Stimulated activated CD4-positive, alpha-beta T cell treated with anti-CD3 and anti-CD28 coated beads, Interleukin-4, amount 100 ng/mL, for 4 hours (primary cell): Measurements from ENCODE around the gene CLSTN2.

Experiments used
- DNase-seq, 2 experiments: peaks; one replicate each; pipeline ENCODE4 v3.0.0-alpha.2; 2020

Gene CLSTN2

DNA sequence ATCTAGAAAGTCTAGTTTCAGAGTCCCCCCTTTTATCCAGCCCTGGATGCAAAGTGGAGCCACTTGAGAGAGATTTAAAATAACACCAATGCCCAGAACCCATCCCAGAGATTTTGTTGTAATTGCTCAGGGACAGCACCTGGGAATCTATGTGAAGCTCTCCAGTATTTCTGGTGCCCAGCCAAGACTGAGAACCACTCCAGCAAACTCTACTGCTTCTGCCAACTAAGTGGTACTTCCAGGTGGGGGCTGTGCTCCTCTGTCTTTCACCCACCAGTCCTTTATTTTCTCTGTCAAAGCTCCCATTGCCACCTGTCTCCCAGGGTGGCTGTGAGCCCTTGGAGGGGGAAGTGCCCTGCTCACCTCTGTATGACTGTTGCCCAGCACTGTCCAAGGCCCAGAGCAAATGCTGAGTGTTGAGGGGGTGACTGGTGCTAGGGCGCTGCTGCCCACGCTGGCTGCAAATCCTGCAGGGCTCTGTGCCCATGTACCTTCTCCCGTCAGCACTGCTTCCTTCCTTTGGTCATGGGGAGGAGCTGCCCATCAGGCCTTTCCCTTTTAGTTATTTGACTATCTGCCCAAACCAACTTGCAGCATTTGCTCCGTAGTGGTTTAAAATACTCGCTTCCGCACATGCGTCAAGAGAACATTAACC lies 9.4 kb downstream of the CLSTN2 start:
- no peak for DNase-seq

DNA sequence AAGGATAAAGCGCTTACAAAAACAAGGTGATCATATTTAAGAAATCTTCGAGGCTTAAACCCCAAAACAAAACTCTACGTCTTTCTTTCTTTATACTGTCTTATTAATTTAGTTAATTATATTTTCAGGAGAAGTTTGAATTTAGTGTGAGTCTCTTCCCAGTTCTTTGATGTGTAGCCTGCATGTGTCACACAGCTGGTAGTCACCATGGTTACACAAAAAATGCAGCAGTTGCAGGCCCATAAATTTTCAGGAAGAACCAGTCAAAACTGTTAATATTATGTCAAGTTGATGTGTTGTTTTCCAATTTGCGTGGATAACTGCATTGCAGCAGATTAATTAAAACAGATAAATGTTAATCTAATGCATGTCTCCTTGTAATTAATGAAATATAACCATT lies 10.4 kb downstream of the CLSTN2 start:
- no peak for DNase-seq

DNA sequence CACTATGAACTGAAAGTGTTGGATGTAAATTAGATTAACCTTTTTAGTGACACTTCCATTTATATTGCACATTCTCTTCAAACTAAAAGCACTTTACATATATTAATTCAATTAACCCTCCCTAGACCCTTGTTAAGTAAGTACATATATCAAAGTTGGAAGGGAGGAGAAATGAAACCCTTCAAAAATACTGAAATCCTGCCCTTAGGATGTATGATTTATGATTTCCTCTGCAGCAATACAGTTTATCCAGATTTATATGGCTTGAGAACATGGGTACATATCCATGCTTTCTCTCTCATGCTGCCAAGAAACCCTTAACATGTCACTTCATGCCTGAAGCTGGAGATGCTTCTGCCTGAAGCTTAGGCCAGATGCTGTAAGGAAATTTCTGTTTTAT lies 11.0 kb downstream of the CLSTN2 start:
- no peak for DNase-seq

DNA sequence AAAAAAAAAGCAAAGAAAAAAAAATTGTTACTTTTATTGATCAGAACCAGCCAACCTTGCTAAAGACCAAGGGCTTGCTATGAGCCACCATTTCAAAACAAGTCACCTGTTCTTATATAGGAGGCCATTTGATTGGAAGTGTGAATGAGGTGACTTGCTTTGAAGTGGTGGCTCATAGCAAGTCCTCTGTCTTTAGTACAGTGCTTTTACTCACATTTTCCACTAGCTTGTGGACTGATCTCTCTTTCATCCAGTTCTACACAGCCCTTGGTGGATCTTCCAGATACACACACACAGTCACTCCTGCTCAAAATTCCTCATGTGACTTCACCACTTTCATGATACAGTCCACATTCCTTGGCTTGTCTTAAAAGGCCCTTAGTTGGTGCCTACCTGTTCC lies 13.5 kb downstream of the CLSTN2 start:
- no peak for DNase-seq

DNA sequence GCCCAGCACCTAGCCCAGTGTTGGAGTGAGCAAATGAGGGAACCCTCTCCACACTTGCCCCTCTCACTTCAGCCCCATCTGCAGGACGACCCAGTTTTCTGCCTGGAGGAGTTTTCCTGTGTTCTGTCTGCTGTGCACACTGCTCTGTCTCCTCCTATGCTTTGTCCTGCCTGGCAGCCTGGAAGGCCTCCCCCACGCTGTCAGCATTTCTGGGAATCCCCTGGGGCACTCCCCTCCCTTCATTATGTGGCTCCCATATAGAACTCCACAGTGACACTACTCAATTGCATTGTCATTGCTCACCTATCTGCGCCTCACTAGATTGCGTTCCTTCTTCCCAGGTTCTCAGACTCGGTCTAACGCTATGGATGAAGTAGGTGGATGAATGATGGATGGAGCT lies 13.9 kb downstream of the CLSTN2 start:
- DNase-seq = no peak

DNA sequence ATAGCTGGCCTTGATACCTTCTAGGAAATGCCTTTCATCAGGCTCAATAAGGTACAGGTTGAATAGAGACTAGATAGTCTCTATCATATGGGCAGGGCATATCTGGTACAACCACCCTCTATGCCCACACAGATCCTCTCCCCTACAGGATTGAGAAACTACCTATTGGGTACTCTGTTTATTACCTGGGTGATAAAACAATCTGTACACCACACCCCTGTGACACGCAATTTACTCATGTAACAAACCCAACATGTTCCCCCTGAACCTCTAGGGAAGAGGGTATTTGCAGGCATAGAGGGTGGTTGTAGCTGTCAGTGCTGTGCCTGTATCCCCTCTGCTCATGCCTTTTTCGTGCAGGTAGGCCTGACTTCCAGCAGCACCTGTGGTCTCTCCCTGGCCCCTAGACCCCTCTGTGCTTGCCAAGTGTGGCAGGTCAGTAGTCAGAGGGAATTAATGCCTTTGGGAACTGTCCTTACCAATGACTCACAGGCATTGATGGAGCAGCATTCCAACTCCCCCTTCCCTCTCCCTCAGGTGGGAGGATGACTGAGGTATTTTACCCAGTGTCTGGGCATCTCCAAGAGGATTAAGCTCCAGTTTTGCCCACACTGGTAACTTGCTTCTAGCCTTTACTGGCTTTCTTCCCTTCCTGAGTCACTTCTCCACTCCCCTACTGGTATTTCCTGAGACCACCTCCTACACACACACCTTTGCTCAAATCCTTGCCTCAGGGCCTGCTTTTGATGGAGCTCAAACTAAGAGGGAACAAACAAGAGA lies 18.3 kb downstream of the CLSTN2 start:
- DNase-seq = no peak

DNA sequence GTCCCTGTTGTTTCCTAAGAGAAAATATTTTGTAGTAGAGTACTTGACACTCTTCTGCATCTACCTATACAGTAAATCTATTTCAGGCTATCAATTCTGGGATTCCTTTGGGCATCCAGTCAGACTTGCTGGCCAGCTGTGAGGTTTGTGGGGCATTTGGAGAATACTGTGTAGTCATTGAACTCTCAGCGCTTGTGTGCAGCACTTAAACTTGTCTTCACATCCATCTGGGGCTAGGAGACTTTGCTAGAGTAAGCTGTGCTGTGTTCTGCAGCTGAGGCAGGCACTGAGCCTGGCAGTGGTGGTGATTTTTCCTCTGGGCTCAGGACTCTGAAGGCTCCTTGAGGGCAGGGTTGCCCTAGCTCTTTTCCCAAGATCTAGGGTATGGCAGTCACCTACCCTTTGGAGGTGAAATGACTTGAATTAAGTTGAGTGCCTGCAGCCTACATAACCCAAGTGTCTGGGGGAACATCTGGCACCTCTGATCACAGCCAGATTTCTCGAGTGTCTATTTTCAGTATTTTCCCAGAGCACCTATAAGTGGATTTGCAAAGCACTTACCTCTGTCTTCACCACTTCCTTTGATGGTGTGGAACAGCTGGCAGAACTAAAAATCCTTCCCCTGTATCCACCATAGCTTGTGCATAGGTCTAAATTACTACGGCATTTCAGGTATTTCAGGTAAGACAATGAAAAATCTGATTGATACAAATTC lies 19.3 kb downstream of the CLSTN2 start:
- DNase-seq = no peak

DNA sequence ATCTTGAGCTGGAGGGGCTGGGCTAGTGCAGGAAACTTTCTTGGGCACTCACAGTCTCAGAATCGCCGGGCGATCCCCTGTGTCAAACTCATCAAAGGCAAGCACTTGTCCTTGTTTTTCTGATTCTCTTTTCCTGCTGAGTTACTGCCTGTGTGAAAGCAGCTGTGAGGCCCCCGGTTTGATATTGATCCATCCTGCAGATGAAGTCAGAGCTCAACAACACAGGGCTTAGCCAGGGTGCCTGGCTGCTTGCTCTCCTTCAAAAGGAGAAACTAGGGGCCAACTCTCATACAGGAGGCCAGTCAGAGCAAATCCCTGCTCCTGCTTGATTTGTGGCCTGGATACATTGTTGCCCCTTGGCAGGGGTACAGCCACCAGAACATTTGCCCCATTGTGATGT lies 22.9 kb downstream of the CLSTN2 start:
- no peak for DNase-seq

DNA sequence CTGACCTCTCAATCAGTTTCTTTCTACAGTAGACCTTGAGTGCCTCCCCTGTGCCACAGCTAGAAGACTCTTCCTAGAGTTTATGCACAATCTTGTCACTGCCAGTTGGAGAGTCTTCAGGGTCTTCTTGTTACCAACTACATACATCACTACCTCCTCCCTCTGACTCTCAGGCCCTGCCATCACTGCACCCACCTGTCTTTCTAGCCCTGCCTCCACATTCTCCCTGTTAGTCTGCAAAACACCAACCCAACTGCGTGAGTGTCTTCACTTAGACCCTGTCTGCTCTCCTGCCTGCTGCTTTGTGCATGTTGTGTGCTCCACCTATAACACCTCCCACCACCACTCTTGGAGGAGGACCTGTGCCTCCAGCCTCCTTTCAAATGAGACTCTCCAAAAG lies 34.4 kb downstream of the CLSTN2 start:
- no peak for DNase-seq

DNA sequence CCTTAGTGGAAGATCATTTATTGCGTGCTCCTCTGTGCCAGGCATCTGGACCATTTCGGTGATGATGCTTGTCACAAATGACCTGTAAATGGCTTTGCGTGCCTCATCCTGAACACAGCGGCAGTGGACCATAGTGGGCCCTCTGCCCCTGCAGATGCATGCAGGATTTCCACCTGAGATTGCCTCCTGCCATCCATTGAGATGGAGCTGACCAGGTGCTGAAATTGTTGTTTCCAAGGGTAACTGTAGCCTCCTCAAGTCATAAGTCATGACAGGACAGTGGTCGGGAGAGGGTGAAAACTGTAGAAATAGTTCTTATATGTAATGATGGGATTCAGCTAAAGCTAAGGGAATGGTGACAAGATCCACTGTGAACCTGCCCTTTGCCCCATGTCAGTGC lies 35.5 kb downstream of the CLSTN2 start:
- DNase-seq = no peak

DNA sequence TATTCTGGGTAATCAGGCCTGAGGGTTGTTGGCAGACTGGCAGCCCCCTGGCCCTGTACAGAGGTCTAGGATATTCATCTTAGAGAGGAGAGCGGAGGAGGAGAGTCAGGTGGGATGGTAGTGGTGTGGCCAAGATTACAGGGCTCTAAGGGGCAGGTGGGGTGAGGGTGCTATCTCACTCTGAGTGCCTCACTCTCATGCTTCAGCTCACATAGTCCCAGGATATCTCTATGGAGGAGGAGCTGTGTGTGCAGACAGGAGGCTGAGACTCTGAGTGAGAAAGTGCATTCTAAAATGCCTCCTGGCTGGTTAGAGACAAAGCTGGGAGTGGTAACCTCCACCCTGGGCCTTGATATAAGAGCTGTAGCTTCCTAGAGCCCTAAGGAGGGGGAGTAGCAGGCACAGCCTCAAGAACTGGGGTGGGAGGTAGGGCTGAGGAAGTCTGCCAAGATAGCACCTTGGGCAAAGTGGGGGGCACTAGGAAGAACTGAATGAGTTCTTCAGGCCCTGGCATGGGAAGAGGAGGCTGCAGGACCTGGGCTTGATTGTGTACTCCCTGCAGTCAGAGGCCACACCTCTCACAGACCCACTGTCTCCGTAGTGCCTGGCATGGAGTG lies 39.9 kb downstream of the CLSTN2 start:
- no peak for DNase-seq

DNA sequence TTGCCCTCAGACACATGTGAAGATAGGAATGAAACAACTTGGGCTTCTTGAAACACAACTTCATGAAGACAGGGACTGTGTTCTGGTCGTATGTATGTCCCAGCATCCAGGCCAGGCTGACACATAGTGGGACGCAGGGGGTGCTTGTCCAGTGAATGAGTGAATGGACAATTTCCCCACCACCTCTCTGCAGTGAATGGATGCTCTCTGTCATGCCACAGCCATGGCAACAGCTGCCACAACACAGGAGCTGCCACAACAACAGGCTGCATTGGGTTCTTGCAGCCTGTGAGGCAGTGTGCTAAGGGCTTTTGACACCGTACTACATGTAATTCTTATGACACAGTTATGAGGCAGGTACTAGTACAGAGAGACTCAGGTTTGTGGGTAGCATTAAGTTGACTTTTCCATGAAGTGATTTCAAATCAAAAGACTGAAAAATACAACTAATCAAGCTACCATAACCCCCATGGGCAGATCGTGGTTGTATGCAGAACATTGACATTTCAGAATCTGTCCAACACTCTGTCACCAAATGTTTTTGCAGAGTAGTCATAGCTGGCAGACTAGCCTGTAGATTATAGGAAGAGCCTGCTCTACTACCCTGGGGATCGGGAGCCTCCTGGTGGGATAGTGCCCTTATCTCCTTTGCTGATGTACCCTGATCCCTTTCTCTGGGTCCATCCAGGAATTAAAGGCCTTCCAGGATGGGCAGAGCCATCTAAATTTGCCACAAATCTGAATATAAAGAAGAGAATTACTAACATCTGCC lies 40.8 kb downstream of the CLSTN2 start:
- DNase-seq = no peak

DNA sequence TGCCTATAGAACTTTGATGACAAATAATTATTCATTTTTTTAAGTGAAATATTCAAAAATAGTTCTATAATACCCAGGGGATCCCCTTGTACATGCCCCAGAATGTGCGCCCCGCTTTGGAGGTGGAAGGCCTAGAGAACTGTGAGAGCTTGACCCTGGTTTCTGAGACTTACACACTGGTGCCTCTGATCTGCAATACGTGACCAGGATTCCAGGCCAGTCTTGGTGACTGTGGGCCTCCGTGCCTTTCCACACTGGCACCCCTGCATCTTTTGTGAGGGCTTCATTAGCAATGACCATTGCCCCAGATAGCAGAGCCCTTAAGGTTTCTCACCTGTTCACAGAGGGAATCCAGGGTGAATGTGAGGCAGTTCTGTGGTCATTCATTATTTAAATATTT lies 44.0 kb downstream of the CLSTN2 start:
- DNase-seq = no peak

DNA sequence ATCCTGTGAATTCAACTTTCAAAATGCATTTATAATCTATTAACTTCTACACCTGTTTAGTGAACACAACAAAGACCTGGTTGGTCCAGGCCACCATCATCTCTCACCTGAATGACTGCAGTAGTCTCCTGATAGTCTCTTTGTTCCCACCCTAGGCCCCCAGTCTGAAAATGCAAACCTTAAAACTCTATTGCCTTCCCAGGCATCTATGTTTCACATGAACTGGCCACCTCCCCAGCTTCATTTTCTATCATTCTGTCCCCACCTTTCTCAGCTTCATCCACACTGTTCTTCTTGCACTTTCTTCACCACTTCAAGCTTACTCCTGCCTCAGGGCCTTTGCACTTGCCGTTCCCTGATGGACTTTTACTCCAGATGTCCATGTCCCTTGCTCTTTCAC lies 45.0 kb downstream of the CLSTN2 start:
- DNase-seq = no peak

DNA sequence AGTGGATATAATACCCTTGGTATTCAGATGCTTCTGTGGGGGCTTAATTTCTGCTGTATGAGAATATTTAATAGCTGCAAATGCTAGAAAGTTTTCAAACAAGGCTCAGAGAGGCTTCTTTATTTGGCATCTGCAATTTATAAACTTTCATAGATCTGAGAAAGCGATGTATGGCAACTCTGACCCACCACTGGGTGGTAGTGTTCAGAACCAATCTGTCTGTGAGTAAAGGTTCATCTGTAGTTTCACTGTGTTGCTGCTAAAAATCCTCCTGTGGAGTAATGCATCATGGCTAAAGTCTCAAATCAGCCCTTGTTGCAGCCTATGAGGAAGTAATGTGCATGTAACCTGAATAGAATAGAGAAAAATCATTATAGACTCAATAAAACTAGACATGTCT lies 47.4 kb downstream of the CLSTN2 start:
- no peak for DNase-seq

DNA sequence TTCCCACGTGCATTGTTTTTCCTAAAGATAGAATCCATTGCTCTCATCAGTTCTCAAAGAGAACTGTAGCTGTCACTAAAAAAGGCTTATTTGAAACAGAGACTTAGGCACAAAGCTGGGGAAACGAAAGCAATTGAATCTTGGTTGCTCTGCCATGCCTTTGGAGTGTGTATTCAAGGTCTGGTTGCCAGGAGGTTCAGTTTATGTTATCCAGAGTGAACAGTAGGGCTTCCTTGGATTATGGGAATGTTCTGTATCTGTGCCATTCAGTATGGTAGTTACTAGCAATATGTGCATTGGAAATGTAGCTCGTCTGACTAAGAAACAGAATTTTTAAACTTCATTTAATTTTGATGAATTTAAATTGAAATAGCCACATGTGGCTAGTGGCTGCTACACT lies 50.6 kb downstream of the CLSTN2 start:
- DNase-seq = no peak

DNA sequence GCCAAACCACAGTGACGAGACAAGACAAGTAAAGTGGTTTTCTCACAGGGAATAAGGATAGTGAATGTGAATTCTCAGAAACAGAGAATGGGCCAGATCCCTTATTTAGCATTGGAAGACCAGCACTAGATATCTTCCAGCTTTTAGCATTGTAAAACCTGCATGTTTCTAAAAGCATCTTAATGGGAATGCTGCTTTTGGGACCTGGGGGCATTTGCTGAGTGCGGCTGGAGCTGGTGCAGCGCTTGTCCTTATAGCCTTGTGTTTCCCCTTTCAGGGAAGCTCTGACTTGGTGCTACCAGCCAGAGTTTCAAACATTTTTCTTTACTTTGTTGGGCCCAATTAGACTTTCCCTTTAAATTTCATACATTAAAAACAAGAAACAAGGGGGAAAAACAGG lies 52.9 kb downstream of the CLSTN2 start:
- DNase-seq = no peak

DNA sequence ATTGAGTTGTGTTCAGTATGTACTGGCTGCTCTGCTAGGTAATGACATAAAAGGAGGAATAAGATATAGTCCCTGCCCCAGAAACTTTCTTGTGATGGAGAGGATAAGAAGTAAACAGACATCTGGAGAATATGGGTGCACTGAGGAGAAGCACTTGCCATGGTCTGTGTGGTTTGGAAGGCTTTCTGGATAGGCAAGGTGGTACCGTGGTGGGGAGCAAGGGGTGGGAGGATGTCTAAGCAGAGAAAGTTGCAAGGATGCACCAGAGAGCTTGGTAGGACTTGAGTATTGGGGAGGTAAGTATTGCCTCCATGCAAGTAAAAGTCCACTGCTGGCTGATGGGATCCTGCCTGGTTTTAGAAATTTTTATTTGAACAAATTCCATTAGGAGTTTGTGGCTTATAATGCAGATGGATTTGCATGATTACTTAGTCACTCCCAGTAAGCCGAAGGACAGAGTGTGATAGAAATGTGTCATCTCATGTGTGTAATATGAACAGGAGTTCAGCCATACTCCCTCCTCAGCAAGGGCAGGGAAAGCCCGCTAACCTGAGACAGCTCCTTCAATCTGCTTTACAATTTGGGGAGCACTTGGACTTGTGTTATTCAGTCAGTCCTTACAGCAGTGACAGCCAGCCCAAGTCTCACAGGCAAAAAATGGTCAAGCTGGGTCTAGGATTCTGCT lies 53.6 kb downstream of the CLSTN2 start:
- DNase-seq = no peak

DNA sequence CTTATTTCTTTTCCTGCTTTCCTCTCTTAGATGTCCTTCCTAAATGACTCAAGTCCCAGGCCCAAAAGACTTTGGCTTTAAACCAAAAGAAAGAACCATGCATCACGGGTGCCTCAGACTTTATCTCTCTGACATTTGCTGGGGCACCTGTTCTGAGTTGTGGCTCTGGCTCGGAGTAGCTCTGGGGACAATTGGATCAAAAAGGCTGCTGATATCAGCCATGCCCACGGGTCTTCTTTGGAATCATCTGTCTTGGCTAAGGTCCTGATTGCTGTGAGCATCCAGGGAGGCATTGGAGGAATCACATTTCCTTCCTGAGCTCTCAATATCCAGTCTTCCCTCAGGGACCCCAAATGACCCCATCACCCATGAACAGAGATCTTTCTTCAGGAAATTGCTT lies 59.9 kb downstream of the CLSTN2 start:
- DNase-seq = no peak

DNA sequence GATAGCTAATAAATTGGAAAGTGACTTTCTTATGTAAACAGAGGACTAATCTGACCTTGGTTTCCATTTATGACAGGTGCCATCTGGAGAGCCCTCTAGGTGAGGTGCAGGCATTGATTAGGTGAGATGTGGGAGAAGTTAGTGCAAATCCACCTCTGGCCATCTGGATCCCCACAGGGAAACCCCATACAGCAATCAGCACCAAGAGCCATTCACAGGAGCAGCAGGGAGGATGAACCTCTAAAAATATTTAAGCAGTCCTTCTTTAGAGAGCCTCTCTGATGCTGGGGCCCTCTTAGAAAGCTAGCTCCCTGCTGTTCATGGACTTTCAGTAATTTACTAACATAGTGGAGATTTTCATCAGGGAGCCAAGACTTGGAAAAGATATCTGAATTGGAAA lies 69.3 kb downstream of the CLSTN2 start:
- DNase-seq = no peak

DNA sequence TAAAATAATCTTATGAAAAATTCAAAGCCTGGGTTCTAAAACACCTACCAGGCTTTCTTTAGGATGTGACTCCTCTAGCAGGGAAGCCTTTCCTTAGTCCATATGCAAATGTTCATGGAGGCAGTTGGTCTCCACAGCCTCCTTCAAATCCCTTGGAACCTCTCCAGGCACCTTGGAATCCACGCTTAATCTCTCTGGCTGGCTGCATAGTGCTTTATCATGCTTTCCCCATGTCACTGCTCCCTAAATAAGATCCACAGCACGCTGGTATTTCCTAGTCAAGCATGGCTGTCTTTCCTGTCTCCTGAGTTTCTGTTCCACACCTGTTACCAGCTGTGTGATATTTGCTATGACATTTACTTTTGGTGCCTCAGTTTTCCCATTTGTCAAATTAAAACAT lies 71.3 kb downstream of the CLSTN2 start:
- DNase-seq = no peak

DNA sequence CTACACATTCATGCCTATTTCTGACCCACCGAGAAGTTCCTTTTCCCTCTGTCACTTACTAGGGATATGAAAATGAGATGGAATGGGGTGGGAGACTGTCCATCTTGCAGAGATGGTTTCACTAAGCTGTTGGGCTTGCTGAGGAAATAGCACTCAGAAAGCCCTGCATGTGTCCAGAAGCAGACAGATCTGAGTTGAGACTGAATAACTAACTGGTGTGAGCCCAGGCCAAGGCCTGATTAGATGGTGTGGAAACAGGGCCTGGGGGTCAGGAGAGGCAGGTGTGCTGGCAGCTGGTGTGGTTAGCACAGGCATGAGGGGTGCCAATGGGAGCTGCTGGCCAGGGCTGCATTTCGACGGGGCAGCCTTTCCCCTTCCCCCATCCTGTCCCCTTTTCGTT lies 72.1 kb downstream of the CLSTN2 start:
- DNase-seq = no peak
